Caki2 (cell line): ENCODE data around the gene ARHGAP40. TPM values are rescaled to one million over a fixed set of nuclear protein-coding genes. Genes with fewer than 3 reads are reported as not detected.
A peak's percentile ranks its signal among the peaks of the same experiment; 100 is the strongest.

Experiments used
- DNase-seq: peaks from one replicate; pipeline ENCODE4 v3.0.0-alpha.2; 2015; ENCODE audit warnings: low read depth
- in situ Hi-C: cut with HindIII; loops from 2 replicates; pipeline ENCODE4 v1.10.0; 2016; ENCODE audit warnings: low sequenced_read_pairs, low pct_unique_long_range_greater_than_20kb, mixed read lengths
- total RNA-seq: library from RNA; depleted of rRNA; stranded (reverse); fragments of >200 nt; shearing (Covaris generic); gene quantifications from 2 replicates; pipeline ENCODE4 v1.2.3, GENCODE V29; 2014; ENCODE audit warnings: low replicate concordance; rRNA removed

Gene ARHGAP40
- 3.2 and 4.3 TPM in 2 replicates for total RNA-seq

- DNase-seq = peak; percentile 64
- in situ Hi-C loops = no loop called here
These were observed at the start of gene ARHGAP40 for GRCh38 chr20:38601216-38602184. Gene ARHGAP40, plus strand, starts transcription at chr20:38601809.

DNA sequence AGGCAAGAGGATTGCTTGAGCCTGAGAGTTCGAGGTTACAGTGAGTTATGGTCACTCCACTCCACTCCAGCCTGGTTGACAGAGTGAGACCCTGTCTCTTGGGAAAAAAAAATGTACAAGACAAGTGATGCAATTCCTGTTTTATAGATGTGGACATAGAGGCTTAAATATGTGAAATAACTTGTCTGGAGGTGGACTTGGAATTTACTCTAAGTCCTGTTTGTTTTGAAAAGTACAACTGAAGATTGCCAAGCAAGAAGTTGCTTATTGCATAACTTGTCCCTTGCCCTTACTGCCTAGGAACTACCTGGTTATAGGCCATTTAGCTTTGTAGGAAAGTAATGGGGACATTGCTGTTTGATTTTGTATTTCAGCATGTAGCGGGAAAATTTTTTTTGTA lies 46.6 kb upstream of the ARHGAP40 start:
- in situ Hi-C loops = no loop called here
- no peak for DNase-seq

- in situ Hi-C loops = no loop called here
- no peak for DNase-seq
These were observed 46.2 kb upstream of the ARHGAP40 start for GRCh38 chr20:38555395-38555794.

DNA sequence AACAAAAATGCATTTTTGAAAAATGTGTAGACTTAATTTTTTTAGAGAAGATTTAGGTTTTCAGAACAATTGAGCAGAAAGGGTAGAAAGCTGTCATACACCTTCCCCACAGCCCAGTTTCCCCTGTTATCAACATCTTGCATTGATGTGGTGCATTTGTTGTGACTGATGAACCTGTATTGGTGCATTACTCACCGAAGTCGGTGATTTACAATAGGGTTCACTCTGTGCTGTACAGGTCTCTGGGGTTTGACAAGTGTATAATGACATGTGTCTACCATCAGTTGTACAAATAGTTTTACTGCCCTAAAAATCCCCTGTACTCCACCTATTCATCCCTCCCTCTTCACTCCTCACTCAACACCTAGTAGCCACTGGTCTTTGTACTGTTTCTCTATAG lies 44.4 kb upstream of the ARHGAP40 start:
- no peak for DNase-seq
- in situ Hi-C loops = no loop called here

GRCh38 chr20:38558596-38559360 lies 42.8 kb upstream of the ARHGAP40 start:
- DNase-seq = no peak
- in situ Hi-C loops = no loop called here

- in situ Hi-C loops = no loop called here
- no peak for DNase-seq
These were observed 41.8 kb upstream of the ARHGAP40 start for GRCh38 chr20:38559764-38560163.

DNA sequence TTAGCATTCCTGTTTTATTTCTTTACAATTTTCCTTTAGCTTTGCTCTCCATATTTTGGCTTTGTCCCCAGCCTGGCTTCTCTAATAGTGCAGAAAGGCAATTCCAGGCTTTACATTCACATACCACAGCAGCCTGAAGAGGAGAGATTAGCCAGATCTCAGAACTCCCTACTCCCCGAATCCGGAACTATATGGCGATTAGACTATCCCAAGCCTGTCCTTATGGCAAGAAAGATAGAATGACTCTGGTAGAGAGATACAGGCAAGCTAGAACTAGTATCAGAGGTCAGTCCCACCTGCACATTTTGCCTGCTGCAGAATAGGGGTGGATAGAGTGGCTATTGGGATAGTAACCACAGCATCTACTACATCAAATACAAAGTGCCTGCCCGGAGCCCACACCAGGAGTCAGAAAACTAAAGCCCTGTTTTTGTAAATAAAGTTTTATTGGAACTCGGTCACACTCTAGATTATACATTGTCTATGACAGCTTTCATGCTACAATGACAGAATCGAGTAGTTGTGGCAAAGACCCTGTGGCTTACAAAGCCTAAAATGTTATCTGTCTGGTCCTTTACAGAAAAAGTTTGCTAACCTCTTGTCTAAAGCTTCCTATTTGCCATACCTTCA lies 37.7 kb upstream of the ARHGAP40 start:
- in situ Hi-C loops = no loop called here
- DNase-seq = no peak

DNA sequence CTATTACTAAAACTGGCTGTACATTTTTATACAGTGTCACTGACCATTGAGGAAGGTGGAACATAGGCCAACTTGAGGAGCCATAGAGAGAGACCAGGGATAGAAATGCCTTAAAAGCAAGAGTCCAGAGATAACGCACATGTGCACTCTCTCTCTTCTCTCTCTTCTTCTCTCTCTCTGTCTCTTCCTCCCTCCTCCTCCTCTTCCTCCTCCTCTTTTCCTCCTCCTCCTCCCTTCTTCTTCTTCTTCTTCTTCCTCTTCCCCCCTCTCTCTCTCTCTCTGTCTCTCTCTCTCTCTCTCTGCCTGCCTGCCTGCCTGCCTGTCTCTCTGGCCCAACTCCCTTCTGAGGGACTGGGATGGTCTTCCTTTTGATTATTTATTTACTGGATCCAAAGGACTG lies 36.9 kb upstream of the ARHGAP40 start:
- DNase-seq = no peak
- in situ Hi-C loops = no loop called here

DNA sequence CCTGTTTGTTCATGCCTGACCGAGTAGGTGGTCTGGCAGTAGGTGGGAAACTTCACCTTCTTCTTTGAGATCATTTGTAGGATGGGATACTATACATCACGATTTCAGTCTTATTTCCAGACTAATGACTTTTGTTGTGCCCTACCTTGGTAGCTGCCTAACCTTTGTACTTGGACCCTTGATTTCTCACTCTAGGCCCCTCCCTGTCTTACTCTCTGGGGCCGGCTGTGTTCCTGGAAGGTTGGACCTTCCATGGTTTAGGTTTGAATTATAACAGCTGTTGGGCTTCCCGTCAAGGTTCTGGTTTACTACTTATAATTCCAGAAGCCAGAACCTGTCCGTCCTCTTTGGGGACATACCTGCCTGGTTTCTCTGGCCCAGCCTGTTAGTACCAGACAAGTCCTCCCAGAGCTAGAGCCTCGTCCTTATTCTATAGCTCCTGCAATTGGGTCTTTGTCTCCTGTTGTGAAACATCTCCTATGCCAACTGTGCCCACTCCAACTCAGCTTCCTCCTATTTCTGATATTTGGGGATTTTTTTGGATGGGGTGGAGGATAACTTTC lies 35.5 kb upstream of the ARHGAP40 start:
- in situ Hi-C loops = no loop called here
- no peak for DNase-seq

- in situ Hi-C loops = no loop called here
- DNase-seq = no peak
These were observed 31.7 kb upstream of the ARHGAP40 start for GRCh38 chr20:38569747-38570525.

- DNase-seq = no peak
- in situ Hi-C loops = no loop called here
These were observed 28.2 kb upstream of the ARHGAP40 start for GRCh38 chr20:38573413-38573812.

DNA sequence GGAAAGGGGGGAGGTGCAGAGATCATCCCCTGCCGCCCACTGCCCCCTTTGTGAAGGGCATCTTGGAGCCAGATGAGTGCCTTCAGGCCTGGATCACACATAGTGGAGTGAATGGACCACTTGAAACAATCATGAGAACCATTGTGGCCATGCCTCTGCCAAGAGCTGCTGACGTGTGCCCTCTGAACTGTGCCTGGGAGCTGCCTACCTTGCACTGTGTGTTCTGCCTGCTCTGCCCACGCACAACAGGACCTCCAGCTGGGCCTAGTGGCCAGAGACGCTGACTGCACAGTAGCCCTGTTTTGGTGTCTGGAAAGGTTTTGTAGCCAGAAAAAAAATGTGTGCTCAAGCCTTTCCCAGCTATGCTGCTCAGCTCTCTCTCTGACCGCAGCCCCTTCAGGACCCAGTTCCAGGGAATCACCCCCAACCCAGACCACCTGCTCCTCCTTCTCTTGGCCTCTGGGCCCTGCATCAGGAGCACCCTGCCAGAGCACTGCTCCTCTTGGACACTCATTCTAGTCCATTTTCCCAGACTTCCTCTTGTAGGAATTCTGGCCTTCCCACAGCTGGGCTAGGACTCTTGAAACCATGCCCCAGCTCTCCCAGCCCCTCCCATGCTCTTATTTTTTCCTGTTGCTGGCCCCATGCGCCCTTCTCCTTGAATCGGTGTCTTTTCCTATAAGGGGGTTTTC lies 22.2 kb upstream of the ARHGAP40 start:
- DNase-seq = no peak
- in situ Hi-C loops = no loop called here

DNA sequence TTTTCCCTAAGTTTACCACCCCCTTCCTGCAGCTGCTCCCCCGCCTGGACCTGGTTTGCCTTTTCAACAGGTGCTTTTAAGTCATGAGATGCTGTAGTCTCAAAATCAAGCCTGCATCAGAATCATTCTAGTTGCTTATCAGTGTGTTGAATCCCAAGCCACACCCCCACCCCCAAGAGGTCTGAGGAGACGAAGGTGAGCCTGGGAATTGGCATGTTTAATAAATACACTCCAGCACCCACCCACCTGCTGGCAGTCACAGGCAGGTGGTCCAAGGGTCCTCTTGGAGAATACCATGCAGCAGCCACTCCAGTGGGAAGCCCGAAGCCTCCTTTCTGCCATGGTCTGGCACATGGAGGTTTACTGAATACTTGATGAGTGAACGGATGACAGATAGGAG lies 21.7 kb upstream of the ARHGAP40 start:
- no peak for DNase-seq
- in situ Hi-C loops = no loop called here

DNA sequence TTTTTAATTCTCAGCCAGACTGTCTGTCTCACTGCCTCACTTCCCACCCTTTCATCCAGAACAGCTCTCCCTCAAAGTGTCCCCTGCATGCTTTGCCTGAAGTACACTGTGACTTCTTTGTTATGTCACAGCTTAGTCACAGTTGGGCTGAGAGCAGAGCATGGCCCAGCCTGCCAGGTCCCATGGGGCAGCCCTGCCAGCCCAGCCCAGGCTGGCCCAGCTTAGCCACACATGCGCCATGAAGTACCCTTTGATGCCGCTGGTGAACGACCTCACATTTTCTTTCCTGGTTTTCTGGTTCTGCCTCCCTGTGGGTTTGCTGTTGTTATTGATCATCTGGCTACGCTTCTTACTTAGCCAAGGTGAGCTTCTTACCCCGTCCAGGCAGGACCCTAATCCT lies 20.6 kb upstream of the ARHGAP40 start, which contains the start of gene ADIG:
Gene ADIG (plus strand): TSS at position 185 of the 400 bp plus-strand sequence. CDS start 54 bp downstream, at position 239.
- in situ Hi-C loops = no loop called here
- peak; percentile 37 for DNase-seq

GRCh38 chr20:38581830-38582358 lies 19.7 kb upstream of the ARHGAP40 start:
- in situ Hi-C loops = no loop called here

DNA sequence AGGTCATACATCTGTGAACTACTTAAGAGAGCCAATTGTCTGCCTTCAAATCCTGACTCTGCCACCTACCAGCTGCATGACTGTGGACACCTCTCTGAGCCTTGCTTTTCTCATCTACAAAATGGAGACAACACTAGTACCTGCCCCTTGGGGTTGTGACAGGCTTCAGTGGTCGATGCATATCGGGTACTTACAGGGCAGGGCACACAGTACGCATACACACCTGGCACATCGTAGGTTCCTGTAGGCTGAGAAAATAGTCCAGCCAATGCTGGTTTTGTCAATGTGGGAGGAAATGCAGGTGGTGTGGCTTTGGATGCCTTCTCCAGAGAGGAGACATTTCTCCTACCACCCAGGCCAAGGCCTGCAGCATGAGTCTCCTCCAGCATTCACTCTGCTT lies 18.3 kb upstream of the ARHGAP40 start:
- in situ Hi-C loops = no loop called here

More at GRCh38 chr20:38581830-38582358, 19.7 kb upstream of the ARHGAP40 start:
- no peak for DNase-seq

More for the DNA sequence above, 18.3 kb upstream of the ARHGAP40 start:
- no peak for DNase-seq
